Stimulated activated CD8-positive, alpha-beta memory T cell treated with anti-CD3 and anti-CD28 coated beads, Interleukin-7, amount 100 ng/mL, for 48 hours (primary cell): Measurements from ENCODE around the gene SYNPO.

Experiments
- DNase-seq, 2 donors: peaks; one replicate each; pipeline ENCODE4 v3.0.0-alpha.2; 2020; ENCODE audit warnings: low read depth in 1 of 2; ENCODE audit errors: extremely low read depth in 1 of 2

The SYNPO gene, protein sequence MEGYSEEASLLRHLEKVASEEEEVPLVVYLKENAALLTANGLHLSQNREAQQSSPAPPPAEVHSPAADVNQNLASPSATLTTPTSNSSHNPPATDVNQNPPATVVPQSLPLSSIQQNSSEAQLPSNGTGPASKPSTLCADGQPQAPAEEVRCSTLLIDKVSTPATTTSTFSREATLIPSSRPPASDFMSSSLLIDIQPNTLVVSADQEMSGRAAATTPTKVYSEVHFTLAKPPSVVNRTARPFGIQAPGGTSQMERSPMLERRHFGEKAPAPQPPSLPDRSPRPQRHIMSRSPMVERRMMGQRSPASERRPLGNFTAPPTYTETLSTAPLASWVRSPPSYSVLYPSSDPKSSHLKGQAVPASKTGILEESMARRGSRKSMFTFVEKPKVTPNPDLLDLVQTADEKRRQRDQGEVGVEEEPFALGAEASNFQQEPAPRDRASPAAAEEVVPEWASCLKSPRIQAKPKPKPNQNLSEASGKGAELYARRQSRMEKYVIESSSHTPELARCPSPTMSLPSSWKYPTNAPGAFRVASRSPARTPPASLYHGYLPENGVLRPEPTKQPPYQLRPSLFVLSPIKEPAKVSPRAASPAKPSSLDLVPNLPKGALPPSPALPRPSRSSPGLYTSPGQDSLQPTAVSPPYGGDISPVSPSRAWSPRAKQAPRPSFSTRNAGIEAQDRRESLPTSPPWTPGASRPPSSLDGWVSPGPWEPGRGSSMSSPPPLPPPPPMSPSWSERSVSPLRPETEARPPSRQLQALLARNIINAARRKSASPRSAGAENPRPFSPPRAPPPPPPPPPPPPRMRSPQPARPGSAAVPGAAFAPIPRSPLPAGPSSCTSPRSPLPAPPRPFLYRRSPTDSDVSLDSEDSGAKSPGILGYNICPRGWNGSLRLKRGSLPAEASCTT

GRCh38 chr5:150640311-150641005 lies at the start of gene SYNPO:
Gene SYNPO, plus strand, starts transcription at chr5:150640660. Its CDS starts 7,616 bp downstream, at chr5:150648276.
- DNase-seq = no peak

GRCh38 chr5:150590979-150591695 lies 49.3 kb upstream of the SYNPO start:
- DNase-seq = no peak

GRCh38 chr5:150593593-150593992 lies 46.9 kb upstream of the SYNPO start:
- no peak for DNase-seq

DNA sequence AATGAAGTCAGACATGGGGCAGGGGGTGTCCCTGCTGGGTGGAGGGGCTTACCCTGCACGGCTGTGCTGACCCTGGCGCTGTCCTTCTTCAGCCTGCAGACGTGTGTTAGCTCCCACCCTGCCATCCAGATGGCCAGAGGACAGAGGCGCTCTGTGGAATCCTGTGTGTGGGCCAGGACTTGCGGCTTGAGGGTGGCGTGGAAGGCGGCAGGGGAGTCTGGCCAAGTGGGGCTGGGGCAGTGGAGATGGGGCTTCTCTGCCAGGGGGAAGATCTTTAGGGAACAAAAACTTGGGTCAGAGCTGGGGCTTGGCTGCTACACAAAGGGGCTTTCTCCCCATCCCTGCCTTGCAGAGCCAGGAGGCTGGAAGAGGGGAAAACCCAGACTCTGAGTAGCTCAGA lies 46.5 kb upstream of the SYNPO start:
- no peak for DNase-seq

DNA sequence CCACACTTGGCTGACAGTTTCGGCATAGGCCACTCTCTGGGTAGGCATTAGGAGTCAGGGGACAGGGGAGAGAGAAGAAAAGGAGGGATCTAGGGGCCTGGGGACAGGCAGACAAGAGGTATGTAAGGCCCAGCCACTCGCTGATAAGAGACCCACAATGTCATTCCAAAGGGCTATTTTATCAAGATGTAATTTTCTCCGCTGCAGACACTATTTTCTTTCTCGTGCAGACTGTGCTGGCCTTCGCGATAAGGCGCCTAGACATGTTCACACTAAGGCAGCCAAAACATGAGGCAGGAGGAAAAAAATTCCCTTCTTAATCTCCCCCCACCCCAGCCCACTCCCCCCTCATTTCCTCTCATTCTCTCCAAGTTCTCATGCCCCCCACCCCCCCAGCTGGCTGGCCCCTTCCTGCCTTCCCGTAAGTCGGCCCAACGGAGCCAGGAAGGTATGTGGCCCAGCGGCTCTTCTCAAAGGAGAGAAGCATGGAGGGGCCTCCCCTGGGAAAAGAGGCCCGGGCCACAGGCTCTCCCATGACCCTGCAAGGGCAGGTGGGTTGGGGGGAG lies 44.9 kb upstream of the SYNPO start:
- DNase-seq = no peak

GRCh38 chr5:150596313-150596712 lies 44.1 kb upstream of the SYNPO start:
- DNase-seq = no peak

DNA sequence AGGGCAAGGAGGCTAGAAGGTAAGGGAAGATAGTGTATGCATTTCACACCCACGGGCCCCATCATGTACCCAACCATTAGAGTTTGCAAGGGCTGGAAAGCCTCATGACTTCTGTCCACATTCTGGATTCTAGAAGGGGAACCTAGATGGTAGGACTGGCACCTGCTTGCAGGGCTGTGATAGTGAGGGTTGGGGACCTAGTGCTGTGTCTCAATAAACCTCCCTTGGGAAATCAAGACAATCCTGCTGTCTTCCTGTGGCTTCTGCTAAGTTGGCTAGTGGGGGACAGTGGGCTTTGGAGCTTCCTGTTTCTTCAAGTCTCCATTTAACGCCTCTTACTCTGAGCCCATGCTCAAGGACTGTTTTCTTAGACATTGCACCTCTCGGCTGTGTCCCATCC lies 43.6 kb upstream of the SYNPO start:
- DNase-seq = no peak

DNA sequence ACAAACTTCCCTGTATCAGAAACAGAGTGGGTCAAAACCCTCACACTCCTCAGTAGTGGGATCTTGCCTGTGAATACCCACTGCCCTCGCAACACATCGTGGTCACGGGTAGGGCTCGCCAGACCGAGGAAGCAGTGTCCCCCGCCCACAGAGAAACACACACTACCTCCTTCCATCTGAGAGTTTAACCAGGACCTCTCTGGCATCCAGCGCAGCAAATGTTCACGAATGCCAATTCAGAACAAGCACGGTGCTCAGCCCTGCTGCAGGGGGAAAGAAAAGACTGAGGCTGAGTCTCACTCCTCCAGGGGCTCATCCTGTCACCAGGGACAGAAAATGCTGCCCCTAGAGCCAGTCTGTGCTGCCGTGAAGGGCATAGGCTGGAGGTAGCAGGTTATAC lies 42.5 kb upstream of the SYNPO start:
- no peak for DNase-seq

- no peak for DNase-seq
These were observed 41.6 kb upstream of the SYNPO start for GRCh38 chr5:150598821-150599273.

- no peak for DNase-seq
These were observed 41.2 kb upstream of the SYNPO start for GRCh38 chr5:150599281-150599680.

GRCh38 chr5:150599917-150600511 lies 40.4 kb upstream of the SYNPO start:
- DNase-seq = no peak

- no peak for DNase-seq
These were observed 39.6 kb upstream of the SYNPO start for GRCh38 chr5:150600616-150601490.

DNA sequence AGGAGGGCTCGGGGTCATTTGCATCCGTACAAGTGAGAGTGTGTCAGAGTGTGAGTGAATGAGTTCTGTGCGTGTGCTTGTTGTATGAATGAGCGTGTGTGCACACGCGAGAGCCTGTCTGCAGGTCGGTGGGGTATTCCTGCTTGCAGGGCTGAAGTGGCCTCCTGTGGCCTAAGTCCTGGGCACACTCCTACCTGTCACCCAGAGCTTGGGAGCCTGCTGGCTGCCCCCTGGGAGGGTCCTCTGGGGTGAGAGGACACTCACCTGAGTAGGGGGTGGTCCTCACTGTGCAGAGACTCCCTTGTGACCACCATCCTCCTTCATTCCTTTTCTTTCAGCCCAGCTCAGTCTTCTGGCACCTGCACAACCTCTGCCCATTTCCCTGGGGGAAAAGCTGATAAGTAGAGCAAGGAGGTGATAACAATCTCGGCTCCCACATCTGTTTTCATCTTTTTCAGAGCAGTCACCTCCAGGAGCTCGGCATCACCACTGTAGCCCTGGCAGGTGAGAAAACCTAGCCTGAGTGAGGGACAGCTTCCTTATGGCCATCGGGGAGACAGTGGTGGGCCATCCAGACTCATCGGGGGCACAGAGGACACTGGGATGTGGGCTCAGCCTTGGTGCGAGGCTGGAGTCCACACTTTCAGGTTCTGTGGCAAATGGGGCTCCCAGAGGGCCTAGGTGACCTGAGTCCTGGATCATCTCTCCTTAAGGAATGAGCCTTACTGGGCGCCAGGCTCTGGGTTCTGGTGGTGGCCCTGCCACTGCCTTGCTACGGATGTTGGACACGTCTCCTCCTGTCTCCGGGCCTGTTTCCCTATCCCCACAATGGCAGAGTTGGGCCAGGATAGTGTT lies 38.7 kb upstream of the SYNPO start:
- DNase-seq = no peak

DNA sequence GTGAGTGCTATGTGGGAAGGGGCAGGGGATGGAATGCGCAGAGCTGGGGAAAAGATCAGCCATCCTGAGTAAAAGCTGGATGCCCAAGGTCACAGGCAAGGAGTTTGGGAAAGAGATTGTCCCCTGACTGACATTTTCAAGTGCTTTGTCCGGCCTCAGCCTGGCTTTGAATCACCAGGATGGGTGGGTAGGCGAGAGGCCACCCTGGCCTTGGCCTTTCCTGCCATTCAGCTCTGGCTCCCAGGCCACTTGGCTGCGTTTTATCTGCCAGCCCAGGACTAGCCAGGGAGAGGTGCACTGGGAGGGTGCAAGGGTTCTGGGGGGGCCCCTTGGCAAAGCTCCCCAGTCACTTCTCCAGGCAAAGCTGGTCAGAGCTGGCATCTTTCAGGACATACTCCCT lies 37.4 kb upstream of the SYNPO start:
- DNase-seq = no peak

GRCh38 chr5:150603491-150603890 lies 37.0 kb upstream of the SYNPO start:
- no peak for DNase-seq

DNA sequence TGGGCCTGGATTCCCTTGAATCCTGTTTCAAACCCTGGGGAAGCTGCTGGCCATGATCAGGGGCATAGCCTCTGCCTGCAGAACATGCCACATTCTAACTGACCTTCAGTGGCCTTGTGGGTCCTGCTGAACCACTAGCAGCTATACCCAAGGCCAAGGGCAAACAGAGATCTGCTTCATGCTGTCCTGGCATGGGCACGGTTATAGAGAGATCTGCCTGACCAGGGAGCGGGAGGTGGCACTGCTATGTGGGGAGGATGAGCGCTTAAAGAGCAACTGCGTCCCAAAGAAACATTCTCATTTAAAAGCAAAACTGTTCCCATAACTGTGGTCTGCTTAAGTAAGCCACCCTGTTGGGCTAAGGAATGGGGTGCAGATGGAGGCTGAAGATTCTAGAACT lies 36.5 kb upstream of the SYNPO start:
- DNase-seq = no peak

DNA sequence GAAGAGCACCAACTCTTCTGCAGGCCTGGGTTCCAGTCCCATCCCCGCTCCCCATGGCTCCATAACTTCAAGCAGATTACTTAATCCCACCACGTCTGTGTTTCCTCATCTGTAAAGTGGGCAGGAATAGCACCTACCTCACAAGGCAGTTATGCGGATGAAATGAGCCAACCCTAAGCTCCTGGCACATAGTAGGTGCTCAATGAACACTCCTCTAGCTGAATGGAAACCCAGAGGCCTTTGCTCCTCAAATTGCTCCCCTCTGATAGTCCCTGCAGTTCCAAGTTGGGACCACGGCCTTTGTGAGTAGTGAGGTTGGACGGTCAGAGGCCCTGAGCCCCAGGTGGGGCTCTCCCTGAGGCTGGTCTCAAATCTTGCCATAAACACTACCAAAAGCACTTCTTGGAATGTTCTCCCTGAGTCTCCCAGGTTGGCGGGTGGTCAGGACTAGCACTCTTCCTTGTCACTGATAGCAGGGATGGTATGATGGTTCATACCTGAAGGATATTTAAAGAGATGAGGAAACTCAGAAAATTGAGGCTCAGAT lies 35.5 kb upstream of the SYNPO start:
- no peak for DNase-seq

GRCh38 chr5:150605546-150605945 lies 34.9 kb upstream of the SYNPO start:
- DNase-seq = no peak
